DND-41 (cell line): ENCODE data around the gene CNTNAP5.

Experiments
- ATAC-seq: fragments of 200-7000 bp; cut with Tn5 transposase; 3 replicates; pipeline ENCODE4 v1.9.1; 2021; ENCODE audit warnings: low read depth; ENCODE audit not compliant: insufficient read depth
- DNase-seq: peaks from one replicate; pipeline ENCODE4 v3.0.0-alpha.2; 2020
- H2AFZ ChIP-seq: 2 replicates; pipeline ENCODE4 v1.6.0; 2012; ENCODE audit warnings: low read depth, low read length
- H3K27ac ChIP-seq: 2 replicates; pipeline ENCODE4 v1.5.1; 2012; ENCODE audit warnings: low read length, inconsistent platforms
- H3K27me3 ChIP-seq: fragments of 200-600 bp; sonication (generic); 2 replicates; pipeline ENCODE4 v1.6.0; 2012; ENCODE audit warnings: low read length, mild to moderate bottlenecking, inconsistent platforms; ENCODE audit not compliant: insufficient read depth, poor library complexity
- H3K36me3 ChIP-seq: 2 replicates; pipeline ENCODE4 v1.5.1; 2012; ENCODE audit warnings: low read length, inconsistent platforms; ENCODE audit not compliant: insufficient read depth
- H3K4me1 ChIP-seq: 2 replicates; pipeline ENCODE4 v1.5.1; 2012; ENCODE audit warnings: mild to moderate bottlenecking, low read length; ENCODE audit not compliant: insufficient read depth
- H3K4me2 ChIP-seq: 2 replicates; pipeline ENCODE4 v1.6.0; 2012; ENCODE audit warnings: mild to moderate bottlenecking, moderate library complexity, low read length, inconsistent platforms; ENCODE audit not compliant: insufficient read depth
- H3K4me3 ChIP-seq, 2 experiments: fragments of 200-600 bp in 1 of 2; shearing (Covaris generic) in 1 of 2; 2 replicates each; pipeline ENCODE4 v1.5.1; 2012 to 2016; ENCODE audit warnings: inconsistent platforms in 2 of 2, low read length in 2 of 2, mild to moderate bottlenecking in 2 of 2, low read depth in 1 of 2, moderate library complexity in 1 of 2
- H3K79me2 ChIP-seq: 2 replicates; pipeline ENCODE4 v1.6.0; 2012; ENCODE audit warnings: low read length, inconsistent platforms; ENCODE audit not compliant: insufficient read depth
- H3K9ac ChIP-seq: 2 replicates; pipeline ENCODE4 v1.6.0; 2012; ENCODE audit warnings: low read depth, mild to moderate bottlenecking, inconsistent platforms, low read length, moderate library complexity
- H3K9me3 ChIP-seq: 2 replicates; pipeline ENCODE4 v1.5.1; 2012; ENCODE audit warnings: low read length, moderate library complexity, mild to moderate bottlenecking, inconsistent platforms; ENCODE audit not compliant: insufficient read depth, severe bottlenecking
- H4K20me1 ChIP-seq: 2 replicates; pipeline ENCODE4 v1.6.0; 2012; ENCODE audit warnings: low read length; ENCODE audit not compliant: insufficient read depth
- CTCF ChIP-seq: IDR thresholded peaks from 2 replicates; pipeline ENCODE4 v1.5.1; 2012; ENCODE audit warnings: borderline replicate concordance, low read length, moderate library complexity, mild to moderate bottlenecking; ENCODE audit not compliant: poor library complexity, severe bottlenecking; ENCODE audit errors: extremely low read depth
- EZH2 ChIP-seq: IDR thresholded peaks from 3 replicates; pipeline ENCODE4 v1.6.1; 2012; ENCODE audit warnings: borderline replicate concordance, low read depth, mild to moderate bottlenecking, moderate library complexity, low read length, inconsistent platforms; ENCODE audit not compliant: severe bottlenecking

CNTNAP5 gene

DNA sequence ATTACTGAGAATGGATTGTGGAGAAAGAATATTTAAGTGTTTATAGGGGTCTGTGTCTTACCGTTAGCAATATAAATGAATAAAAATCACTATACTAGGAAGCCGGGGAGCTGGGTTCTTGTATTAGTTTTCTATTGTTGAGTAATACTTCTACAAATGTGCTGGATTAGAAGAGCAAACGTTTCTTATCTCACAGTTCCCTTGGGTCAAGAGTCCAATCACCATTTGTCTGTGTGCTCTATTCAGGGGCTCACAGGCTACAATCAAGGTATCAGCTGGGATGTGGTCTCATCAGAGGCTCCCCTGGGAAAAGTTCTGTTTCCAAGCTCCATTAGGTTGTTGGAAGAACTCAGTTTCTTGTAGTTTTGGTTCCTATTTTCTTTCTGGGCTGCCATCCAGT lies 790.9 kb downstream of the CNTNAP5 start:
- no peak overlapping the region for H3K4me2 ChIP-seq
- no peak overlapping the region for H3K4me3 ChIP-seq
- H2AFZ ChIP-seq, result no peak overlapping the region
- H3K36me3 ChIP-seq, result no peaks in the 10 kb centered on the region
- no peak for ATAC-seq
- no peak for DNase-seq
- TF ChIP-seq EZH2 (no peak), CTCF (no peak)
- H3K9ac ChIP-seq, result no peak overlapping the region
- no peaks in the 10 kb centered on the region for H3K27me3 ChIP-seq
- H3K27ac ChIP-seq, result no peak overlapping the region
- H3K4me1 ChIP-seq, result no peaks in the 10 kb centered on the region
- H3K9me3 ChIP-seq, result no peaks in the 10 kb centered on the region
- H3K79me2 ChIP-seq, result no peaks in the 10 kb centered on the region
- H4K20me1 ChIP-seq, result no peaks in the 10 kb centered on the region

DNA sequence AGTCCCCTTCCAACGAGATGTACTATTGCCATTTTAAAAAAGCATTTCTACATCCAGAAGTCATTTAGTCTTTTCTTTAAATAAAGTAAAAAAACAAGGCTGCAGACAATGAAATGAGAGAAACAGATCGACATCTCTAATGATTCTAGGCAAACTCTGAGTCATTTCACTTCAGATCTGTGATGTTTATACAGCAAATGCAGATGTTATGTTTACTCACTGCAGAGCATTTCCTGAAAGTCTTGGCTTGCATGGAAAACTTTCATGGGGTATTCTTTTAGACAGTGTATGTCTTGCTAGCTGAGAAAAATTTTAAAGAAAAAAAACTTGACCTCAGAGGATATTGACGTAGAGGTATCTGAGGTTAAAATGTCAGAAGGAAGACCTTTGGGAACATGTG lies 797.4 kb downstream of the CNTNAP5 start:
- ATAC-seq, result no peak
- no peak overlapping the region for H3K4me3 ChIP-seq

GRCh38 chr2:124824441-124824840 lies 799.4 kb downstream of the CNTNAP5 start:
- no peaks in the 10 kb centered on the region for H4K20me1 ChIP-seq

More for the DNA sequence above, 797.4 kb downstream of the CNTNAP5 start:
- Histone ChIP-seq H2AFZ (no peak overlapping the region), H4K20me1 (no peaks in the 10 kb centered on the region), H3K27ac (no peak overlapping the region), H3K9me3 (no peaks in the 10 kb centered on the region), H3K36me3 (no peaks in the 10 kb centered on the region), H3K4me1 (no peaks in the 10 kb centered on the region), H3K27me3 (no peaks in the 10 kb centered on the region), H3K9ac (no peak overlapping the region), H3K79me2 (no peaks in the 10 kb centered on the region), H3K4me2 (no peak overlapping the region)
- TF ChIP-seq CTCF, result no peak
- TF ChIP-seq EZH2, result no peak
- DNase-seq, result no peak

More at GRCh38 chr2:124824441-124824840, 799.4 kb downstream of the CNTNAP5 start:
- no peak for DNase-seq
- no peaks in the 10 kb centered on the region for H3K27me3 ChIP-seq
- H3K9ac ChIP-seq, result no peak overlapping the region
- no peak overlapping the region for H3K27ac ChIP-seq
- H3K4me3 ChIP-seq, result no peak overlapping the region
- no peaks in the 10 kb centered on the region for H3K36me3 ChIP-seq
- no peak for ATAC-seq
- no peak overlapping the region for H3K4me2 ChIP-seq
- no peak for TF ChIP-seq CTCF
- TF ChIP-seq EZH2, result no peak
- no peaks in the 10 kb centered on the region for H3K4me1 ChIP-seq
- no peaks in the 10 kb centered on the region for H3K9me3 ChIP-seq
- H3K79me2 ChIP-seq, result no peaks in the 10 kb centered on the region
- H2AFZ ChIP-seq, result no peak overlapping the region
